Muscle layer of duodenum (tissue), 2 donors: Measurements from ENCODE around the gene AFF3.
"Not testable (repeated sequence)": the region's sequence is repeated elsewhere in the genome, so short reads cannot be mapped to it uniquely, and the experiment has no call there.

Source experiments
- H3K27ac ChIP-seq: one replicate; pipeline ENCODE4 v1.7.0; 2013; ENCODE audit warnings: mild to moderate bottlenecking, low read length
- H3K27me3 ChIP-seq: one replicate; pipeline ENCODE4 v1.7.0; 2013; ENCODE audit warnings: low read depth, mild to moderate bottlenecking, control low read depth, low read length
- H3K36me3 ChIP-seq, 2 donors: one replicate each; pipeline ENCODE4 v1.7.0; 2013; ENCODE audit warnings: low read length in 2 of 2, control low read depth in 1 of 2, mild to moderate bottlenecking in 1 of 2; ENCODE audit not compliant: insufficient read depth in 2 of 2, control insufficient read depth in 1 of 2
- H3K4me1 ChIP-seq, 2 donors: one replicate each; pipeline ENCODE4 v1.7.0; 2013; ENCODE audit warnings: low read length in 2 of 2, mild to moderate bottlenecking in 2 of 2, control low read depth in 1 of 2, moderate library complexity in 1 of 2; ENCODE audit not compliant: insufficient read depth in 2 of 2, control insufficient read depth in 1 of 2
- H3K4me3 ChIP-seq, 2 donors: one replicate each; pipeline ENCODE4 v1.7.0; 2013; ENCODE audit warnings: low read length in 2 of 2, low read depth in 1 of 2, mild to moderate bottlenecking in 1 of 2
- H3K9me3 ChIP-seq, 2 donors: one replicate each; pipeline ENCODE4 v1.7.0; 2013; ENCODE audit warnings: low read length in 2 of 2, control low read depth in 1 of 2, mild to moderate bottlenecking in 1 of 2; ENCODE audit not compliant: control insufficient read depth in 1 of 2
- donor health status: healthy.

Gene AFF3

DNA sequence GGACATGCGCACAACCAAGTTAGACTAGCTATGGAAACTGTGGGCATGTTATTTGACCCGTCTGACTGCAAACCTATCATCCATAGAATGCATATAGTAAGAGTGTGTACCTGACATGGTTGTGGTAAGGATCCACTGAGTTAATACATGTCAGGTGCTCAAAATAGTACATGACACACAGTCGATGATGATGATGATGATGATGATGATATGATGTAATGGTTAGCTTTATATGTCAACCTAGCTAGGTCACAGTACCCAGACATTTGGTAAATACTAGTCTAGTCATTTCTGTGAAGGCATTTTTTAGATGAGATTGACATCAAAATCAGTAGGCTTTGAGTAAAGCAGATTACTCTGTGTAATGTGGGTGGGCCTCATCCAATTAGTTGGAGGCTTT lies 204.1 kb downstream of the AFF3 start:
- Histone ChIP-seq H3K36me3 (no peaks in the 10 kb centered on the region), H3K27ac (no peak overlapping the region), H3K27me3 (no peaks in the 10 kb centered on the region), H3K4me3 (no peak overlapping the region), H3K9me3 (no peaks in the 10 kb centered on the region), H3K4me1 (no peaks in the 10 kb centered on the region)

DNA sequence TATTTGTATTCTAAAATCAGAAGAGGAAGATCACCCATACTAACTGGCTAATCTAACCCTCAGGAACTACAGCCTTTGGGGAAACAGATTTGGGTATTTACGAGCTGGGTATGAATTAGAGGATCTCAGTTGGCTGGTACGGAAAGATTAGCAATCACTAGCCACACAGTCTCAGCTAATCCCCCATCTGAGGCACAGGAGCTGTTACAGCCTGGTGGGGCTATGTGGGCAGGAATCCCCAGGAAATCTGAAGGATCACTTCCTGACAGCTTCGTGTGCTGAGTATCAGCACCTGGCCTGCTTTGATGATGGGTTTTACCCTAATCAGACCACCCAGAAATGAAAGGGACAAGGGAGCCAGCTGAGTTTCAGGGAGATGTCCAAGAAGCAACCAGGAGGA lies 206.3 kb downstream of the AFF3 start:
- Histone ChIP-seq H3K36me3 (no peaks in the 10 kb centered on the region), H3K9me3 (no peaks in the 10 kb centered on the region), H3K4me3 (no peak overlapping the region), H3K4me1 (no peaks in the 10 kb centered on the region), H3K27me3 (no peaks in the 10 kb centered on the region), H3K27ac (no peak overlapping the region)

DNA sequence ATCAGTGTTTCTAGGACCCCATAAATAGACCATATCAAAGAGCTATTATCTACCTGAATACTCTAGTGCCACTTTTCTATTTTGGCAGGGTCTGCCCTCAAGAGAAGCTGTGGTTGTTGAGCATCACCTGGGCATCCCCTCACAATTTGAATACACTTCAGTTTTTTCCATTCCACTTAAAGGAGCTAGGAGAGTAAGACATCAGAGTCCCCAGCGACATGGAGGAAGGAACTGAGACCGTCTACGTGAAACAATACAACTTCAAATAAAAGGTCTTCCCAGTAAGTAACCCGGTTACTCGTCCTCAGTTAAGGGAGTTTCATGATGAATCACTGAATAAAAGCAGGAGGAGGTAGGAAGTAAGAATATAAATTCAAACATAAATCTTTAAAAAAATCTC lies 206.7 kb downstream of the AFF3 start:
- Histone ChIP-seq H3K36me3 (no peaks in the 10 kb centered on the region), H3K9me3 (no peaks in the 10 kb centered on the region), H3K4me1 (no peaks in the 10 kb centered on the region), H3K27me3 (no peaks in the 10 kb centered on the region), H3K27ac (no peak overlapping the region), H3K4me3 (no peak overlapping the region)

DNA sequence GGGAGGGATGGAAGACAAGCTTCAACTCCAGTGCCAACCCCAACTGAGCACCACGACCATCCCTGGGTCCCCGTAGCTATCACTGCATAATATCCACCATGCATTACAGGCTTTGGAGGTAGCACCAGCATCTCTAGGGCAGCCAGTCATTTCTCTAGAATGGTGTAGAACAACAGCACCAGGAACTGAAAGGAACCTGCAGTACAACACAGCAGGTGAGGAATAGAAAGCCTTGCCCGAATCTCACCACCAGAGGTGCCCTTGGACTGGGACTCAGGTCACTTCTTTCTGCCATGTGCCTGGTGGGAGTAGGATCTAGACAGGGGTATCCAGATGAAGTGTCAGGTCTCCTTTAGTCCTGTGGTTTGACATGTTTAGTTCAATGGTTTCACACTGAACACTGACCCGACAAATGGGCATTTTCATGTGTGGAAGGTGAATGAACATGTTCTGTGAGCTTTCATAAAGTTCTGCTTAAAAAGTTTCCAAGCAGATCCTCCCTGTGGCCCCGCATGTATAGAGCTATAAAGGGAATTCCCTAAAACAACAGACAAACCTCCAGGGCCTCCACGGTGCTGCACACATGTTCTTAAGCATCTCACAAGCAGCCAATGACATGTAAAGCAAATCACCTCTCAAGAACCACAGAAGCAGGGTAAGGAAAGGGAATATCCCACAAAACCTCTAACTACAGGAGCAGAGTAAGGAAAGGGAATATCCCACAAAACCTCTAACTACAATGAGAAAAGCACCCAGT lies 208.3 kb downstream of the AFF3 start:
- Histone ChIP-seq H3K9me3 (no peaks in the 10 kb centered on the region), H3K27ac (no peak overlapping the region), H3K4me1 (no peaks in the 10 kb centered on the region), H3K27me3 (no peaks in the 10 kb centered on the region), H3K36me3 (no peaks in the 10 kb centered on the region), H3K4me3 (no peak overlapping the region)

DNA sequence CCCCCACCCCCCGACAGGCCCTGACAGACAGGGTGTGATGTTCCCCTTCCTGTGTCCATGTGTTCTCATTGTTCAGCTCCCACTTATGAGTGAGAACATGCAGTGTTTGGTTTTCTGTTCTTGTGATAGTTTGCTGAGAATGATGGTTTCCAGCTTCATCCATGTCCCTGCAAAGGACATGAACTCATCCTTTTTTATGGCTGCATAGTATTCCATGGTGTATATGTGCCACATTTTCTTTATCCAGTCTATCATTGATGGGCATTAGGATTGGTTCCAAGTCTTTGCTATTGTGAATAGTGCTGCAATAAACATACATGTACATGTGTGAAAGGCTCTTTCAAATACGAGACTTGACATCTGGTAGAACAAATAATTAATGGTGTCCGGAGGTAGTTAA lies 208.9 kb downstream of the AFF3 start:
- not testable (repeated sequence) for H3K9me3 ChIP-seq, H3K4me1 ChIP-seq, H3K4me3 ChIP-seq, H3K36me3 ChIP-seq, H3K27me3 ChIP-seq, H3K27ac ChIP-seq

DNA sequence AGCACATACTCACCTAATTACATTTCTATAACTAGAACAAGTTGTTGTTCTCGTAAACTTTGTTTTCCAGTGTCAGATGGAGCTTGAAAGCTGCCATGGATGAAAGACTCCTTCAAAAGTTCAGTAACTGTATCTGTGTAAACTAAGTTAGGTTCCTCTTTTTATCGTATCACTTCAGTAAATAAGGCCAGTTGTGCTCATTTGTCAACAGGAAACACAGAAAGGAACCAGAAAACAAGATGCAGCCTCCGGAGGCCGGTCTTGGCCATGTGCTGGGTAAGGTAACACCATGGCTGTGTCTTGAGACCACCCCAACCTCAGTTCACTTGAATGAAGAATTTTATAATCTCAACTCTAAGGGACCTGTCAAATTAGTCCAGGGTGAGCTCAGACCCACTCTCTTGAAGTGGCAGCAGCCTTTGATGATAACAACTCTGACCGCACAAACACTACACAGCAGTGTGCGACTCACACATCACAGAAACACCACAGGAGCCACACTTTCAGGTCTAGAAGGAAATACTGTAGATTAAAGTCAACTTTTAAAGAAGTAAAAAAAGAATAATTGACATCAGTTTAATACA lies 213.8 kb downstream of the AFF3 start:
- H3K27ac ChIP-seq = no peak overlapping the region

DNA sequence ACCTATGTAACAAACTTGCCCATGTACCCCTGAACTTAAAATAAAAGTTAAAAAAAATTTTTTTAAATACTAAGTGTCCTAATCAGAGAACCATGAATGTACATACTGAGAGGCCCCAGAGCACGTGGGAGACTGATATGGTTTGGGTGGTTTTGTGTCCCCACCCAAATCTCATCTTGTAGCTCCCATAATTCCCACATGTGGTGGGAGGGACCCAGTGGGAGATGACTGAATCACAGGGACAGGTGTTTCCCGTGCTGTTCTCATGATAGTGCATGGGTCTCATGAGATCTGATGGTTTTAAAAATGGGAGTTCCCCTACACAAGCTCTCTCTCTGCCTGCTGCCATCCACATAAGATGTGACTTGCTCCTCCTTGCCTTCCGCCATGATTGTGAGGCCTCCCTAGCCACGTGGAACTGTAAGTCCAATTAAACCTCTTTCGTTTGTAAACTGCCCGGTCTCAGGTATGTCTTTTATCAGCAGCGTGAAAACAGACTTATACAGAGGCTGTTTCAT lies 214.6 kb downstream of the AFF3 start:
- H3K36me3 ChIP-seq, H3K4me3 ChIP-seq, H3K27ac ChIP-seq, H3K9me3 ChIP-seq, H3K27me3 ChIP-seq, H3K4me1 ChIP-seq: not testable (repeated sequence)

More for the DNA sequence above, 213.8 kb downstream of the AFF3 start:
- H3K36me3 ChIP-seq = no peaks in the 10 kb centered on the region
- H3K27me3 ChIP-seq = no peaks in the 10 kb centered on the region
- H3K9me3 ChIP-seq = no peaks in the 10 kb centered on the region
- no peaks in the 10 kb centered on the region for H3K4me1 ChIP-seq
- no peak overlapping the region for H3K4me3 ChIP-seq

DNA sequence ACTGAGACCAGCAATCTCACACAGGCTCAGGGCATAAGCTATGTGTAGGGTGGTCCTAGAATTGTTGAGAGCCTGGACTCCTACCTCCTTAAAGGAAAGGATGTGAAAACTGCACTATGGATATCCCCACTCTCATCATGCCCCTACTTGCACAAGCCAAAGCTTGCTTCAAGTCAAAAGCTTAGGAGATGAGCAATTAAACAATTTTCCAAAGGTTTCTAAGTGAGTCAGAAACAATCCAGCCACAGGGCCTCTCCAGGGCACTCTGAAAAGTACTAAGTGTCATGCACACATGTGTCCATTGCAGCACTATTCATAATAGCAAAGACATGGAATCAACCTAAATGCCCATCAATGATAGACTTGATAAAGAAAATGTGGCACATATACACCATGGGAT lies 215.4 kb downstream of the AFF3 start:
- Histone ChIP-seq H3K9me3 (peaks cover 0 to 8% of the 10 kb centered on the region in 2 donors), H3K36me3 (no peaks in the 10 kb centered on the region), H3K4me1 (no peaks in the 10 kb centered on the region), H3K27ac (no peak overlapping the region), H3K4me3 (no peak overlapping the region), H3K27me3 (no peaks in the 10 kb centered on the region)

DNA sequence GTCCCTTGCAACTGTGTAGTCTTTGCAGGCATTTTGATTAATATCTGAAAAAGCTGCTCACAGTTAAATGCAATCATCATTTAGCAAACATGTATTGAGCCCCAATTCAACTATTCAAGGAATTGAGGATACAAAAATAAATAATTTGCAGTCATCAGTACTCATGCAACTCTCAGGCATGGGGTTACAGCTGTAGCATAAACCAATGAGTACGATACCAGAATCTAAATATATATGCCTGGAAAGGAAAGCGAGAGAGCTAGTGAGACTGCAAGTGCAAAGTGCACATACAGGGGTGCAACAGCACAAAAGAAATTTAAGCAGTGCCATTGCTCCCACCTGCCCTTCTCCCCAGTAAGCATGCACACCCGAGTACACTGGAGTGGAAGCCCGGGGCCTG lies 216.4 kb downstream of the AFF3 start:
- Histone ChIP-seq H3K27me3 (no peaks in the 10 kb centered on the region), H3K9me3 (peaks cover 0 to 10% of the 10 kb centered on the region in 2 donors), H3K4me3 (no peak overlapping the region), H3K36me3 (no peaks in the 10 kb centered on the region), H3K27ac (no peak overlapping the region), H3K4me1 (no peaks in the 10 kb centered on the region)

DNA sequence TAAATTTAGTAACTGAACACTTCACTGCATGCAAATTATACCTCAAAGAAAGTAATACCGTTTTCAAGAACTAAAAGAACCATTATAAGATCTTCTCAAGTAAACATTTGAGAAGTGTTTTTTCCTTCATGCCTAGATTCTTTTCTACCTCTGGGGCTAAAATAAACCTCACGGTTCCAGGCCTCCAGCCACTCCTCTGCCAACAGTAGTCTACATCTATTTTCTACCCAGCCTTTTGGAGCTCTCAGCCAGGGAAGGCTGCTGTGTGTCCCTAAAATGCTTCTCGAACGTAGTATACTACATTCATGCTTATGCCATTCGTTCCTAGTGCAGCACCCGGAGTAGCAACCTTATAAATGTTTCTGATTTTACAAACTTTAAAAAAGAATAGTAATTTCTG lies 219.7 kb downstream of the AFF3 start:
- H3K36me3 ChIP-seq = no peaks in the 10 kb centered on the region
- peaks cover 0 to 10% of the 10 kb centered on the region in 2 donors for H3K9me3 ChIP-seq
- no peak overlapping the region for H3K4me3 ChIP-seq
- no peak overlapping the region for H3K27ac ChIP-seq
- no peaks in the 10 kb centered on the region for H3K27me3 ChIP-seq
- no peaks in the 10 kb centered on the region for H3K4me1 ChIP-seq

DNA sequence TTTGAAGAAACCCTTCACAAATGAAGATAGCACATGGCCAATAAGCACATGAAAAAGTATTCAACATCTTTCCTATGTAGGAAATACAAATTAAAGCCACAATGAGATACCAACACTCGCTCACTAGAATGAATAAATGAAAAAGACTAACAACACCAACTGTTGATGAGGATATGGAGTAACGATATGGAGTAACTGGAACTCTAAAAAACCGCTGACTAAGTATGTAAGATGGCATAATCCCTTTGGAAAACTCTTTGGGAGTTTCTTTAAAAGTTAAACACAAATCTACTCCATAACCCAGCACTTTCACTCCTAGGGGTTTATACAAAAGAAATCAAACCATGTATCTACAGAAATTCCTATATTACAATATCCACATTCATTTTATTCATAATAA lies 220.5 kb downstream of the AFF3 start:
- no peak overlapping the region for H3K4me3 ChIP-seq
- H3K9me3 ChIP-seq = peaks cover 0 to 10% of the 10 kb centered on the region in 2 donors
- no peak overlapping the region for H3K27ac ChIP-seq
- H3K4me1 ChIP-seq = no peaks in the 10 kb centered on the region
- no peaks in the 10 kb centered on the region for H3K27me3 ChIP-seq
- no peaks in the 10 kb centered on the region for H3K36me3 ChIP-seq

DNA sequence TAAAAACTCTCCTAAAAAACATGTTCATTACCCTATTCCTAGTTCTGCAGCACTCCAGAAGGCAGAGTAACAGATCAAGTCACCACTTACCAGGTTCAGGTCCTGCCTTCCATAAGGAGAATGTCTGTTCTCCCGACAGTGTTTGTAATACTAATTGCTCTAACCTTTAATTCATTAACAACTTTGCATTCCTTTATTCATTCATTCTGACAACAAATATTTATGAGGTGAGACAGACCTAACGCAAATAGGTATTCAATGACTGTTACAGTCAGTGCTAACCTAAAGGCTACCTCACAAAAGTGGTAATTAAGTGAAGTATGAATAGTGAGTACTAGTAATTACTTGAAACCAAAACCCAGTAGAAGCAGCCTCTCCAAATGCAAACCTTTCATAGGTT lies 224.0 kb downstream of the AFF3 start:
- H3K9me3 ChIP-seq = peaks cover 0 to 10% of the 10 kb centered on the region in 2 donors
- H3K4me3 ChIP-seq = no peak overlapping the region
- H3K4me1 ChIP-seq = no peaks in the 10 kb centered on the region
- no peak overlapping the region for H3K27ac ChIP-seq
- no peaks in the 10 kb centered on the region for H3K27me3 ChIP-seq
- H3K36me3 ChIP-seq = no peaks in the 10 kb centered on the region
